ENCODE measurements around the gene CCR2.

Gene CCR2

GRCh38 chr3:46408853-46409252 is 54.9 kb downstream of the CCR2 start:
- DNase-seq (ENCODE audit: low read depth in 2 of 2): no peak
- H3K4me3 ChIP-seq (replicated peaks in 1 of 2; ENCODE audit: low read depth in 2 of 2, low read length in 2 of 2): no peak overlapping the region
- TF ChIP-seq CTCF (IDR thresholded peaks at IDR 0.05; ENCODE audit: low read depth, low read length): no peak

GRCh38 chr3:46409739-46410489 is 56.0 kb downstream of the CCR2 start:
- no peak for DNase-seq (ENCODE audit: low read depth in 2 of 2)
- no peak overlapping the region for H3K4me3 ChIP-seq (replicated peaks in 1 of 2; ENCODE audit: low read depth in 2 of 2, low read length in 2 of 2)
- TF ChIP-seq CTCF (IDR thresholded peaks at IDR 0.05; ENCODE audit: low read depth, low read length): no peak

Measured in cardiac fibroblast (primary cell).